A673 (cell line): ENCODE results near the gene TFAP2A. TPM values are rescaled to one million over a fixed set of nuclear protein-coding genes. Genes with fewer than 3 reads are reported as not detected.

Source experiments
- BruUV-seq: library from RNA; stranded (reverse); fragments of 400-500 nt; replicated peaks from 2 replicates; lab custom pipeline; 2021; lab: Mats Ljungman, UMichigan
- CTCF ChIA-PET: fragments of 300-600 bp; sonication (Branson Sonifier 250); formaldehyde crosslinking; loops from one replicate; lab custom pipeline; 2022; ENCODE audit warnings: antibody characterized with exemption; lab: Charles Lee
- POLR2A ChIA-PET: fragments of 300-600 bp; sonication (Branson Sonifier 250); formaldehyde crosslinking; loops from one replicate; lab custom pipeline; 2022; ENCODE audit warnings: antibody characterized with exemption; ENCODE audit not compliant: low non-redundant PET; lab: Charles Lee
- DNase-seq: peaks from one replicate; pipeline ENCODE4 v3.0.0-alpha.2; 2015; ENCODE audit warnings: low spot score
- H3K27ac ChIP-seq: fragments of 200-600 bp; sonication (generic); 2 replicates; pipeline ENCODE4 v1.5.1; 2016; ENCODE audit warnings: mixed run types, low read depth, mild to moderate bottlenecking, mixed read lengths, antibody characterized with exemption, low read length; ENCODE audit not compliant: poor library complexity, severe bottlenecking
- H3K27me3 ChIP-seq: fragments of 200-600 bp; sonication (generic); replicated peaks from 2 replicates; pipeline ENCODE4 v1.6.1; 2017; ENCODE audit warnings: mixed run types, low read depth, mild to moderate bottlenecking, mixed read lengths, antibody characterized with exemption, low read length; ENCODE audit not compliant: insufficient read depth, poor library complexity
- H3K36me3 ChIP-seq: fragments of 200-600 bp; sonication (generic); 2 replicates; pipeline ENCODE4 v1.6.1; 2016; ENCODE audit warnings: mixed run types, mild to moderate bottlenecking, mixed read lengths, antibody characterized with exemption, low read length; ENCODE audit not compliant: insufficient read depth, poor library complexity, severe bottlenecking
- H3K4me1 ChIP-seq: fragments of 200-600 bp; sonication (generic); 2 replicates; pipeline ENCODE4 v1.6.1; 2017; ENCODE audit warnings: mixed run types, mild to moderate bottlenecking, mixed read lengths, antibody characterized with exemption, low read length; ENCODE audit not compliant: insufficient read depth, poor library complexity, severe bottlenecking
- H3K4me3 ChIP-seq: fragments of 200-600 bp; sonication (generic); 2 replicates; pipeline ENCODE4 v1.5.1; 2016; ENCODE audit warnings: low read depth, mixed run types, mild to moderate bottlenecking, mixed read lengths, low read length; ENCODE audit not compliant: poor library complexity, severe bottlenecking
- H3K9me3 ChIP-seq: fragments of 200-600 bp; sonication (generic); 2 replicates; pipeline ENCODE4 v1.6.1; 2016; ENCODE audit warnings: mixed run types, low read depth, mild to moderate bottlenecking, mixed read lengths, antibody characterized with exemption, low read length; ENCODE audit not compliant: poor library complexity, severe bottlenecking
- CTCF ChIP-seq: fragments of 300-800, 200-600 bp; sonication (generic); conservative IDR thresholded peaks from 2 replicates; pipeline ENCODE4 v1.5.1; 2017; ENCODE audit warnings: low read depth, mild to moderate bottlenecking, antibody characterized with exemption, low read length, moderate library complexity, mixed read lengths
- EZH2 ChIP-seq: fragments of 200-600 bp; sonication (generic); IDR thresholded peaks from 2 replicates; pipeline ENCODE4 v1.6.1; 2017; ENCODE audit warnings: borderline replicate concordance, low read depth, mild to moderate bottlenecking, mixed read lengths, antibody characterized with exemption, low read length; ENCODE audit not compliant: poor library complexity, severe bottlenecking
- intact Hi-C: fragments of 100-400 bp; cut with micrococcal nuclease; formaldehyde crosslinking; loops from one replicate; pipeline ENCODE4 v1.10.0; 2022; ENCODE audit not compliant: unreplicated experiment
- total RNA-seq: library from RNA; stranded (reverse); gene quantifications from 2 replicates; pipeline ENCODE4 v1.2.3, GENCODE V29; 2021

The TFAP2A gene
- total RNA-seq, 1 experiment from 2014 or later: 19.3 TPM

GRCh38 chr6:10411971-10412460 is 2.9 kb downstream of the TFAP2A start:
- H3K4me1 ChIP-seq: peaks cover 42% of the 10 kb centered on the region
- peak overlapping the region; percentile 83 for H3K27ac ChIP-seq
- CTCF ChIA-PET: no interaction called here
- intact Hi-C loops: loop anchor here (5.0 kb wide), 3 partner anchors 165 to 1430 kb away; no protein-coding TSS in a partner anchor
- no peak for TF ChIP-seq EZH2
- no peak for TF ChIP-seq CTCF
- no peaks in the 10 kb centered on the region for H3K9me3 ChIP-seq
- H3K27me3 ChIP-seq: no peaks in the 10 kb centered on the region
- no TSS peak for BruUV-seq
- POLR2A ChIA-PET: no interaction called here
- DNase-seq: peak; percentile 95
- peak overlapping the region; percentile 75 for H3K4me3 ChIP-seq
- no peaks in the 10 kb centered on the region for H3K36me3 ChIP-seq

- intact Hi-C loops: loop anchor here (5.0 kb wide), 3 partner anchors 164 to 1429 kb away; no protein-coding TSS in a partner anchor
- CTCF ChIA-PET: interaction anchor here (0.6 kb wide), 1 partner anchor 10 kb away, joined by 4 read pairs; no protein-coding TSS in a partner anchor
- TSS peak; percentile 54 for BruUV-seq
- Histone ChIP-seq H3K27ac (peak overlapping the region; percentile 83), H3K9me3 (no peaks in the 10 kb centered on the region), H3K4me1 (peaks cover 48% of the 10 kb centered on the region), H3K36me3 (no peaks in the 10 kb centered on the region), H3K27me3 (no peaks in the 10 kb centered on the region), H3K4me3 (peak overlapping the region; percentile 75)
- no peak for TF ChIP-seq CTCF
- TF ChIP-seq EZH2: no peak
- POLR2A ChIA-PET: no interaction called here
- peak; percentile 50 for DNase-seq
Measured at GRCh38 chr6:10411131-10411970, 3.5 kb downstream of the TFAP2A start.

GRCh38 chr6:10410207-10411050 is 4.4 kb downstream of the TFAP2A start:
- POLR2A ChIA-PET: no interaction called here

More at GRCh38 chr6:10410207-10411050, 4.4 kb downstream of the TFAP2A start:
- no peaks in the 10 kb centered on the region for H3K27me3 ChIP-seq
- no peak overlapping the region for H3K27ac ChIP-seq
- peaks cover 2% of the 10 kb centered on the region for H3K36me3 ChIP-seq
- TF ChIP-seq EZH2 (no peak), CTCF (no peak)
- no peak for DNase-seq
- no peaks in the 10 kb centered on the region for H3K9me3 ChIP-seq
- H3K4me3 ChIP-seq: peak overlapping the region; percentile 75
- TSS peak; percentile 11 for BruUV-seq
- H3K4me1 ChIP-seq: peaks cover 51% of the 10 kb centered on the region
- intact Hi-C loops: loop anchor here (5.0 kb wide), 3 partner anchors 163 to 1428 kb away; no protein-coding TSS in a partner anchor
- CTCF ChIA-PET: interaction anchor here (0.6 kb wide), 1 partner anchor 9 kb away, joined by 4 read pairs; no protein-coding TSS in a partner anchor
